Measurements from ENCODE around the gene TMTC2. TPM values are rescaled to one million over a fixed set of nuclear protein-coding genes. Genes with fewer than 3 reads are reported as not detected.
A peak's percentile ranks its signal among the peaks of the same experiment; 100 is the strongest.

Gene TMTC2
- total and polyA plus RNA-seq, 2 donors (not counting 3 experiments of a cell fraction or from before 2014, with no cell fraction given) = 4.1 to 7.8 TPM

GRCh38 chr12:82745807-82746206 is 59.1 kb downstream of the TMTC2 start:
- DNase-seq (ENCODE audit: low read depth, low spot score) (no peak), FAIRE-seq (no peak)
- H3K9me1 ChIP-seq (replicated peaks; ENCODE audit: control insufficient read depth, extremely low read depth, insufficient read depth, low read length) = no peaks in the 10 kb centered on the region
- no peaks in the 10 kb centered on the region for H3K9me3 ChIP-seq (replicated peaks; ENCODE audit: control insufficient read depth, insufficient read depth, low read length)
- H3K27me3 ChIP-seq (ENCODE audit: control insufficient read depth in 2 of 2, insufficient read depth in 2 of 2, low read length in 2 of 2) = no peaks in the 10 kb centered on the region
- intact Hi-C loops (cut with micrococcal nuclease) = no loop called here
- ChIA-PET POLR2A (no interaction called here), CTCF (interaction anchor here (1.0 to 1.2 kb wide), 2 partner anchors 8 to 50 kb away, joined by 3 read pairs; no protein-coding TSS in a partner anchor)
- no peaks in the 10 kb centered on the region for H3K79me2 ChIP-seq (ENCODE audit: control insufficient read depth, insufficient read depth, low read length)
- TF ChIP-seq, protein P1, sequence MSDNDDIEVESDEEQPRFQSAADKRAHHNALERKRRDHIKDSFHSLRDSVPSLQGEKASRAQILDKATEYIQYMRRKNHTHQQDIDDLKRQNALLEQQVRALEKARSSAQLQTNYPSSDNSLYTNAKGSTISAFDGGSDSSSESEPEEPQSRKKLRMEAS (IDR thresholded peaks at IDR 0.05; ENCODE audit: insufficient read depth, insufficient read length) = no peak
- TF ChIP-seq POLR2AphosphoS5 (IDR thresholded peaks at IDR 0.05; ENCODE audit: insufficient read depth, low read depth, low read length) = no peak
- no peak for TF ChIP-seq FOS (IDR thresholded peaks at IDR 0.05; ENCODE audit: borderline replicate concordance, insufficient read depth, low read length)
- TF ChIP-seq GATA2 (IDR thresholded peaks at IDR 0.05; ENCODE audit: insufficient read depth, insufficient read length, low read depth, low read length) = no peak
- no peak for TF ChIP-seq JUN (IDR thresholded peaks at IDR 0.05; ENCODE audit: borderline replicate concordance, insufficient read depth, insufficient read length, low read depth)
- no peak for TF ChIP-seq EZH2 (IDR thresholded peaks at IDR 0.05; ENCODE audit: borderline replicate concordance, low read depth, low read length, severe bottlenecking)
- no peak for TF ChIP-seq MYC (IDR thresholded peaks at IDR 0.05; ENCODE audit: low read depth, low read length)
- no peak overlapping the region for H3K4me2 ChIP-seq (ENCODE audit: insufficient read depth, low read length)
- H3K27ac ChIP-seq (ENCODE audit: insufficient read depth, low read depth, low read length) = no peak overlapping the region
- no peak overlapping the region for H3K9ac ChIP-seq (replicated peaks; ENCODE audit: extremely low read depth, insufficient read depth, low read length)
- no peaks in the 10 kb centered on the region for H3K36me3 ChIP-seq (ENCODE audit: control insufficient read depth in 2 of 2, extremely low read depth in 1 of 2, insufficient read depth in 2 of 2, low read length in 2 of 2)
- dilution Hi-C loops (cut with MboI; ENCODE audit: extremely low pct_ligation_motif_present, low sequenced_read_pairs) = no loop called here
- BruUV-seq (replicated peaks) = no TSS peak
- no peaks in the 10 kb centered on the region for H4K20me1 ChIP-seq (replicated peaks; ENCODE audit: control insufficient read depth, extremely low read depth, insufficient read depth, low read length)
- H3K4me3 ChIP-seq (replicated peaks in 1 of 3; ENCODE audit: insufficient read depth in 1 of 3, low read depth in 1 of 3, low read length in 3 of 3) = no peak overlapping the region
- H3K4me1 ChIP-seq (ENCODE audit: control insufficient read depth, extremely low read depth, insufficient read depth, low read length) = no peaks in the 10 kb centered on the region
- H2AFZ ChIP-seq (ENCODE audit: low read depth, low read length) = no peak overlapping the region

DNA sequence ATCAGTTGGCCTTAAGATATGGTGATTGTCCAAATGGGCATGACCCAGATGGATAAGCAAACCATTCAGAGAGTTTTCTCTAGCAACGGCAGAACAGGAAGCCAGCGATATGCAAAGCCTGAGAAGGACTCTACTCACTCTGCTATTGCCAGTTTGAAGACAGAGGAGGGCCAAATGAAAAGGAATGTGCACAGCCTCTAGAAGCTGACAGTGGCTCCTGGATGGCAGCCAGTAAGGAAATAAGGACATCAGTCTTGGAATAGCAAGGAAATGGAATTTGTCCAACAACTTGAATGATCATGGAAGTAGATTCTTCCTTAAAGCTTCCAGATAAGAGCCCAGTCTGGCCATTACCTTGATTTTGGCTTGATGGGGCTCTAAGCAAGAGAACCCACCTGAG is 60.0 kb downstream of the TMTC2 start:
- CTCF ChIA-PET = interaction anchor here (1.0 kb wide), 1 partner anchor 9 kb away, joined by 3 read pairs; no protein-coding TSS in a partner anchor
- Histone ChIP-seq H3K4me1 (ENCODE audit: control insufficient read depth, extremely low read depth, insufficient read depth, low read length) (no peaks in the 10 kb centered on the region), H2AFZ (ENCODE audit: low read depth, low read length) (no peak overlapping the region), H3K4me3 (replicated peaks in 1 of 3; ENCODE audit: insufficient read depth in 1 of 3, low read depth in 1 of 3, low read length in 3 of 3) (no peak overlapping the region), H3K79me2 (ENCODE audit: control insufficient read depth, insufficient read depth, low read length) (no peaks in the 10 kb centered on the region), H3K27me3 (ENCODE audit: control insufficient read depth in 2 of 2, insufficient read depth in 2 of 2, low read length in 2 of 2) (no peaks in the 10 kb centered on the region), H3K9me3 (replicated peaks; ENCODE audit: control insufficient read depth, insufficient read depth, low read length) (no peaks in the 10 kb centered on the region), H3K9ac (replicated peaks; ENCODE audit: extremely low read depth, insufficient read depth, low read length) (no peak overlapping the region), H3K9me1 (replicated peaks; ENCODE audit: control insufficient read depth, extremely low read depth, insufficient read depth, low read length) (no peaks in the 10 kb centered on the region), H3K27ac (ENCODE audit: insufficient read depth, low read depth, low read length) (no peak overlapping the region), H3K4me2 (ENCODE audit: insufficient read depth, low read length) (no peak overlapping the region), H3K36me3 (ENCODE audit: control insufficient read depth in 2 of 2, extremely low read depth in 1 of 2, insufficient read depth in 2 of 2, low read length in 2 of 2) (no peaks in the 10 kb centered on the region), H4K20me1 (replicated peaks; ENCODE audit: control insufficient read depth, extremely low read depth, insufficient read depth, low read length) (no peaks in the 10 kb centered on the region)
- TF ChIP-seq JUN (IDR thresholded peaks at IDR 0.05; ENCODE audit: borderline replicate concordance, insufficient read depth, insufficient read length, low read depth) (no peak), FOS (IDR thresholded peaks at IDR 0.05; ENCODE audit: borderline replicate concordance, insufficient read depth, low read length) (no peak), POLR2AphosphoS5 (IDR thresholded peaks at IDR 0.05; ENCODE audit: insufficient read depth, low read depth, low read length) (no peak), MYC (IDR thresholded peaks at IDR 0.05; ENCODE audit: low read depth, low read length) (no peak), POLR2A (IDR thresholded peaks at IDR 0.05; ENCODE audit: low read depth, low read length) (no peak), GATA2 (IDR thresholded peaks at IDR 0.05; ENCODE audit: insufficient read depth, insufficient read length, low read depth, low read length) (no peak), EZH2 (IDR thresholded peaks at IDR 0.05; ENCODE audit: borderline replicate concordance, low read depth, low read length, severe bottlenecking) (no peak)
- TF ChIP-seq, protein P2, sequence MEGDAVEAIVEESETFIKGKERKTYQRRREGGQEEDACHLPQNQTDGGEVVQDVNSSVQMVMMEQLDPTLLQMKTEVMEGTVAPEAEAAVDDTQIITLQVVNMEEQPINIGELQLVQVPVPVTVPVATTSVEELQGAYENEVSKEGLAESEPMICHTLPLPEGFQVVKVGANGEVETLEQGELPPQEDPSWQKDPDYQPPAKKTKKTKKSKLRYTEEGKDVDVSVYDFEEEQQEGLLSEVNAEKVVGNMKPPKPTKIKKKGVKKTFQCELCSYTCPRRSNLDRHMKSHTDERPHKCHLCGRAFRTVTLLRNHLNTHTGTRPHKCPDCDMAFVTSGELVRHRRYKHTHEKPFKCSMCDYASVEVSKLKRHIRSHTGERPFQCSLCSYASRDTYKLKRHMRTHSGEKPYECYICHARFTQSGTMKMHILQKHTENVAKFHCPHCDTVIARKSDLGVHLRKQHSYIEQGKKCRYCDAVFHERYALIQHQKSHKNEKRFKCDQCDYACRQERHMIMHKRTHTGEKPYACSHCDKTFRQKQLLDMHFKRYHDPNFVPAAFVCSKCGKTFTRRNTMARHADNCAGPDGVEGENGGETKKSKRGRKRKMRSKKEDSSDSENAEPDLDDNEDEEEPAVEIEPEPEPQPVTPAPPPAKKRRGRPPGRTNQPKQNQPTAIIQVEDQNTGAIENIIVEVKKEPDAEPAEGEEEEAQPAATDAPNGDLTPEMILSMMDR (IDR thresholded peaks at IDR 0.05; ENCODE audit: extremely low read depth in 1 of 2, insufficient read depth in 1 of 2, low read depth in 1 of 2, low read length in 2 of 2) = no peak
- TF ChIP-seq, protein P1 (IDR thresholded peaks at IDR 0.05; ENCODE audit: insufficient read depth, insufficient read length) = no peak
- POLR2A ChIA-PET = no interaction called here
- BruUV-seq (replicated peaks) = no TSS peak
- DNase-seq (ENCODE audit: low read depth, low spot score) (peak; percentile 12), FAIRE-seq (peak; percentile 66)
- dilution Hi-C loops (cut with MboI; ENCODE audit: extremely low pct_ligation_motif_present, low sequenced_read_pairs) = no loop called here
- intact Hi-C loops (cut with micrococcal nuclease) = no loop called here
